CD4-positive, alpha-beta T cell treated with Interleukin-4 for 4 hours (primary cell): ENCODE results near the gene CFAP161.

ENCODE experiments used
- DNase-seq: peaks from one replicate; pipeline ENCODE4 v3.0.0-alpha.2; 2020

The CFAP161 gene, protein sequence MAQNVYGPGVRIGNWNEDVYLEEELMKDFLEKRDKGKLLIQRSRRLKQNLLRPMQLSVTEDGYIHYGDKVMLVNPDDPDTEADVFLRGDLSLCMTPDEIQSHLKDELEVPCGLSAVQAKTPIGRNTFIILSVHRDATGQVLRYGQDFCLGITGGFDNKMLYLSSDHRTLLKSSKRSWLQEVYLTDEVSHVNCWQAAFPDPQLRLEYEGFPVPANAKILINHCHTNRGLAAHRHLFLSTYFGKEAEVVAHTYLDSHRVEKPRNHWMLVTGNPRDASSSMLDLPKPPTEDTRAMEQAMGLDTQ

DNA sequence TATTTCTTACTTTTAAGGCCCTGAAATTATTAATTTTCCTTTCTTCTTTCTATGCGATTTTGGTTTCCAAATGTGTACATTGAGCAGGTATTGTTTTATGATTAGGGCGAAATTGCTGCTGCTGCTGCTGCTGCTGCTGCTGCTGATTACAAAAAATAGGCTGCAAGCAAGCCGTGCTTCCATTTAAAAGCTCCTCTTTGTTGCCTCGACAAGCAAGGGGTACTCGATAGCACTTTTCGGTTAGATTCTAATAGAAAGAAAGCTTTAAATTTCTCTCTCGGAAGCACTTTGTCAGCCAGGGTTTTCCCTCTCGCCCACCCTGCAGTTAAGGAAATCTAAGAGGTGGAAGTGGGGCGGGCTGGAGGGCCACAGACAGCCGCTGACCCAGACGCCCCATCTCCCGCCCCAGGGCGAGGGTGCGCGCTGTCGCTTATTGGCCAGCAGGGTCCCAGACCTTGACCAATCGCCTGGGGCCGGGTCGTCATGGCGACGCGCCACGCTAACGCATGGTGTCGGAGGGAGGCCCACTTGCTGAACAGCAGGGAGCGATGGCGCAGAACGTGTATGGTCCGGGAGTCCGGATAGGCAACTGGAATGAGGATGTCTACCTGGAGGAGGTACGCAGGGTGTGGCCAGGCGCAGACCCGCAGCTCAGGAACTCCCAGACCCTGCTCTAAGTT lies at the start of gene CFAP161:
Gene CFAP161, plus strand, starts transcription at position 489 of the 680 bp plus-strand sequence. Its CDS starts 60 bp downstream, at position 549.
- no peak for DNase-seq

DNA sequence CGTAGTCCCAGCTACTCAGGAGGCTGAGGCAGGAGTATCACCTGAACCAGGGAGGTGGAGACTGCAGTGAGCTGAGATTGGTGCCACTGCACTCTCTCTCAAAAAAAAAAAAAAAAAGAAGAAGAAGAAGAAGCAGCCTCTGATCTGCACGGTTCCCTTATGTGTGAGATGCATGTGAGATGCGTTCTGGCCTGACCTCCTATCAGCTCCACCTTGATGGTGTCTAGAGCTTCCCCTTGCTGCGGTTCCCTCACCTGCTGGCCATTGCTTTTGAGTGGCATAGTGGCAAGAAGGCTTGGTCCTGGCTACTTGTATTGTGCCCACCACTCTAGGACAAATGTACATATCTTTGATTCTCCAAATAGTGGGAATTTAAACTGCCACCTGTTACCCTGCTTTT lies 49.4 kb upstream of the CFAP161 start:
- no peak for DNase-seq

DNA sequence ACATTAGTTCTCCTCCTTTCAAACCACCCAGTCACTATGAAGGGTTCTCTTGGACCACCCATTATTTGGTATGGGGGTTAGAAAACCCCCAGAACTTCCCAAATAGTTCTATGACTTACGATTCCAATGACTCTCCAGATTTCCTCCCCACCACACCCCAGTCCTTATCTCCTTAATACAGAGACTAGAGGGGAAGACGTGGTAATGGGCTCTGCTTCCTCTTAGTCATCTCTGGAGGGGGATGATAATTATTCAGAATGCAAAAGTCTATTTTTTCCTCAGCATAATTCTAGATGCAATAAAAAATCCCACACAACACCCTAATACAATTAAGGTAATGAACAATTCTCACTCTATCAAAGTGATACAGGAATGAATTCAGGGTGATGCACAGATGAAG lies 48.9 kb upstream of the CFAP161 start:
- DNase-seq = no peak

DNA sequence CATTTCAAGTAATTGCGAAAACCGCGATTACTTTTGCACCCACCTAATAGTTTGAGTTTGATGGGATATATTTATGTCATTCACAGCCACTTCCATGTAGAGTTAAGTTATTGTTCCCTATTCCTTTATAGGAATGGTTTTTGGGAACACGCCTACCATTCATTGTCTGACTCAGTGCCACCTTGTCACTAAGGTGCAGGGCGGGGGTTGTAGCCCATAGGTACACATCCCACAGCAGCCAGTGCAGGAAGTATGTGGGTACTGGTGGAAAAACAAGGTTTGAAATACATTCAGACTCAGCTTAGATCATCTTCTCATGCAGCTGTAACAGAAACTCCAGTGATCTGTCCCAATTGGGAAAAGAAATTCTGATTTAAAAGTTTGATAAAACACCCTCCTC lies 48.2 kb upstream of the CFAP161 start:
- no peak for DNase-seq

DNA sequence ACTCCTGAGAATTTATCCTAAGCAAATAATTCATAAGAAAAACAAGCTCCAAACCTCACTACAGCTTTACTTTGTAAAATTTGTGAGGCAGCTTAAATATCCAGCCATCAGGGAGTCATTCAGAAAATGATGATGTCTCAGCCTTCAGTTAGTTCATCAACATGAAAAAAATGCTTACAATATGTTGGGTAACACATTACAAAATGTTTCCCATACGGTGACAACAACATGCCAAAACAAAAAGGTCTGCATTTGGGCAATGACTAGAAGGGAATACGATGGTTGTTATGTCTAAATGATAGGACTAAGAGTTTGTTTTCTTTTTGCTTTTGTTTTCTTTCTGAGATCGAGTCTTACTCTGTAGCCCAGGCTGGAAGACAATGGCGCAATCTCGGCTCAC lies 47.0 kb upstream of the CFAP161 start:
- no peak for DNase-seq

DNA sequence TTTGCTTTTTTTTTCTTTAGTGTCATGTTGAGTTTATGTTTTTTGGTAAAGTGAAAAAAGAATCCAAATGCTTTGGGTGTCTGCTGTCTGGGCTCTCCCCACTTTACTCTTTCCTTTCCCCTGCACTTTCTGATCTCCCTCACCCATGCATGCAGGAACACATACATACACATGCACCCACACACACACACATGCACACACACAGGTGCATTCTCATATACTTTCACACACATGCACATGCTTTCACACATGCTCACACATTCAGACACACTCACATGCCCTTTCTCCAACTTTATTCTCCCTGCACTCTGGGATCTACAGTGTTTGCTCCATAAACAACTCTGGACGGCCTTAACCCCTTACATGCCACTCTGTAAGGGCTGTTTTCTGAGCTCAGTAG lies 46.4 kb upstream of the CFAP161 start:
- no peak for DNase-seq

DNA sequence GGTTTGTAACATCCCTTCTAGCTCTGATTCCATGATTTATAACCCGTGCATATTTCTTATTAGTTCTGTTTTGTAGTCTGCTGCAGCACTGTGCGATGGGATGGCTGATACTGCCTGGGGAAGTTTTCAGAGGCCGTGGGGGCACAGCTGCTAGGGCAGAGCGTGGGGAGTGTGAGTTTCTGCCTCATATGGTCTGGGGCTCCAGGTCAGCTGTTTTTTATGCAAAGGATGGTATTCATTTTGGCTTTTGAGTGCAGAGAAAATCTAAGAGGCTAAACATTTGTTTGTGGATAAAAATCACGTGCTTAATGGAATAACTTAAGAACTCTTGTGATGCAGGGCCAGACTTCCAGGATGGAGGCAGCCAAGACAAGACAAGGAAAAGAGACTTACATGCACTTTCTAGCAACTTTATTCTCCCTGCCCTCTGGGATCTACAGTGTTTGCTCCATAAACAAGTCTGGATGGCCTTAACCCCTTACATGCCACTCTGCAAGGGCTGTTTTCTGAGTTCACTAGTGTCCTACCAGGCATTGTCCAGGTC lies 45.5 kb upstream of the CFAP161 start:
- no peak for DNase-seq

DNA sequence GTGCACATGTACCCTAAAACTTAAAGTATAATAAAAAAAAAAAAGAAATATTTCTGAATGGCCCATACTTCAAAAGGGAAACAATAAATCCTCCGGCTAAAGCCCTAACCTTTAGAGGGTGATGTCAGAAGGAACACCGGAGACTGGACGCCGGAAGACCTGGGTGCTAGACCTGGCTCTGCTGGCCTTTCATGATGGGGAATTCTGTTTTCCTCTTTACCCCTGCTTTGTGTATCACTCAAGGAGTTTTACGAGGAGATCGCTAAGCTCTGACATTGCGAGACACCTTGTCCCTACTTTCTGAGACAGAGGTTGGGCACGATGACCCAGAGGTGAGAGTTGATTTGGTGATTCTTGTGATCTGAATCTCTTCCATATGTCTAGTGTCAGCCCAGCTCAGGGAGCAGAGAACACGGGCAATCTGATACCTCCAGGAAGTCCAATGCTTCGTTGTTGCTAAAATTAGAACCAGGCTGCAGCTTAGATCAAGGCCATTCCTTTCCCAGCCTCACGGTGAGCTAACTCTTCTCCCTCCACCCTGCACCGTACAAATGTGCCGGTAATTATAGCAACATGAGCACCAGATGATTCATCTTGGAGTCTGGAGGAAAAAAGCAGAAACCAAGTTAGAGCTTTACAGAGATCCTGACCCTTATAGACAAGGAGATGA lies 42.0 kb upstream of the CFAP161 start:
- no peak for DNase-seq

DNA sequence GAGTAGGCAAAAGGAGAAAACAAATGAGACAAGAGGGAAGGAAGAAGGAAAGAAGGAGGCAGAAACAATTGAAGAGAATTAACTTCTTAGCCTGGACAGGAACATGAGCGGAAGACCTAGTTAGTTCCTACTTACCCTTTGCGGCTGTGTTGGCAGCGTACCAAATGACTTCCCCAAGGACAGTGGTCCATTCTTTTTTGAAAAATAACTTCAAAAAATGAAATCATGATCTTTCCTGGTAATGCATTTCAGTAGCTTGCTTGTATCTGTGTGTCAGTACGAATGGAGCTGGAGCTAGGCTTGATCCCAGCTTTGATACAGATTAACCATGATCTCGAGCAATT lies 41.5 kb upstream of the CFAP161 start:
- no peak for DNase-seq

DNA sequence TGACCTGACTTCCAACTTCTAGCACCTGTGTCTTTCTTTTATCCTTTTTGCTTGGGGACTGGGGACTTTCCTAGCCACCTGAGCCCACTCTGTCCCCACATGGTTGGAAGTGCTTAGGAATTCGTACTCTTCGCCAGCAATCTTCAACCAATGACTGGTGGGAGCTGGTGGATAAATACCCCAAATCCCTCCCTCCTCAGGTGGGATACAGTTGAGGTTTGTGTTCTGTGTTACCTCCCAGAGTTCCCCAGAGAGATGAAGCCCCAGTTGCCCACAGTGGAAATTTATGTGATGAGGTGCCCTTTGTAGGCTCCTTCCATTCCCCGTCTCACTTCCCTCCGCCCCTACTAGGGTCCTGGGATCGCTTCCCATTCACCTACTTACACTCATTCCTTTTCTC lies 40.1 kb upstream of the CFAP161 start:
- DNase-seq = no peak

DNA sequence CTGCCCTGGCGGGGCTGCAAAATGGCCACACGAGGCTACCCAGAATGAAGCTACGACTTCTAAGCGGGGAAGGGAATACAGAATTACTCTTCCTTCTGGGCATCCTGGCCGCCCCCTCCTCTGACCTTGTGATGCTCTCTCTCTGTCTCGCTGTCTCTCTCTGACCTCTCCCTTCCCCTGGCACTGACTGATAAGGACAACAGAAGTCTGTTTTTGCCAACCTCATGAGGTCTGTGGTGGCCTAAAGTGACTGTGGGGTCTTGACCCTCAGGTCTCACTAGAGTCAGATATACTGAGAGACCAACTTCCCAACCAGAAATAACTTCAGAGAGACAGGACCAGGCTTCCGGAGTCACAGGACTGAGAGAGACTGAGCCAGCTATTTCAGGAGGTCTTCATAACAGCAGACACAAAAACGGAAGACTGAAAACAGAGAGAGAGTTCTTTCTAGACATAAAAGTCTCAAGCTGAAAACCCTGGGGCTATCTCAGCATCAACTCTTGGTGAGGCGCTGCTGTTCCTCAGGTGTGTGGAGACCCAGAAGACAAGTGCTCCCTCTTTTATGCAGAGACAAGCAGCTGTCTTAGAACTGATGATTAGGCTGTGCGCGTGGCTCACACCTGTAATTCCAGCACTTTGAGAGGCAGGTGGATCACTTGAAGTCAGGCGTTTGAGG lies 38.2 kb upstream of the CFAP161 start:
- no peak for DNase-seq

DNA sequence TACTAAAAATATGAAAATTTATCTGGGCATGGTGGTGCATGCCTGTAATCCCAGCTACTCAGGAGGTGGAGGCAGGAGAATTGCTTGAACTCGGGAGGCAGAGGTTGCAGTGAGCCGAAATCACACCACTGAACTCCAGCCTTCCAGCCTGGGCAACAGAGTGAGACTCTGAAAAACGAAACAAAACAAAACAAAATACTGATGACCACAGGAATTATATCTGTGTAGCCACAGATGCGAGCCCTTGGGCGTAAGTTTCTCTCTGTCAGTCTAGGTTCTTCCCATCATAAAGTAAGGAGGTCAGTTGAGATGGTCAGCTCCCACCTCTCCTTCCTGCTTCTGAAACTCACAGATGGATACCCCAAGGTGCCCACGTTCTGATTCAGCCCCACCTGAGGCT lies 37.7 kb upstream of the CFAP161 start:
- no peak for DNase-seq

DNA sequence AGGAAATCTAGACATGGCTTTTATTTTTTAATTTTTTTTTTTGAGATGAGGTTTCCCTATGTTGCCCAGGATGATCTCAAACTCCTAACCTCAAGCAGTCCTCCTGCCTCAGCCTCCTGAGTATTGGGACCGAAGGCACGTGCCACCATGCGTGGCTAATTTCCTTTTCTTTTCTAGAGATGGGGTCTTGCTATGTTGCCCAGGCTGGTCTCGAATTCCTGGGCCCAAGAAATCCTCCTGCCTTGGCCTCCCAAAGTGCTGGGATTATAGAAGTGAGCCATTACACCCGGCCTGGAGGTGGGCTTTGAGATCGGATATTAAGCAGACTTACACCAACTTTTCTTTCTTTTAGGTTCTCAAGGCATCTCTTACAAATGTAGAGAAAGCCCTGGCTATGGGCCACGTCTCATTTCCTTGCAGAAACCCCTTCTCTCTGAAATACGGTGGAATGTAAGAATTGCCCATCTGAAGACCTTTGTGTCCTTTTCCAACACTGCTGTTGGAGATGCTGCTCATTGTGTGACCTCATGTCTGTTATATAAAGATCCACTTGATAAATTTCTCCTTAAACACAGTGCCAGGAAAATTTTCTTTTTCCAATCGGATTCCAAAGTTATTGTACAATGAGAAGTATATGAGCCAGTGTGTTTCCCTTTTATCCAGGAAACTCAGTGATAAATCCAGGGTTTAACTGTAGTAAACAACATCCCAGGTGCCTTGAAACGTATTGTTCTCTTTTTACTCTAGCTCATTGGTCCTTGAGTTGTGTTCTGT lies 36.8 kb upstream of the CFAP161 start:
- no peak for DNase-seq

DNA sequence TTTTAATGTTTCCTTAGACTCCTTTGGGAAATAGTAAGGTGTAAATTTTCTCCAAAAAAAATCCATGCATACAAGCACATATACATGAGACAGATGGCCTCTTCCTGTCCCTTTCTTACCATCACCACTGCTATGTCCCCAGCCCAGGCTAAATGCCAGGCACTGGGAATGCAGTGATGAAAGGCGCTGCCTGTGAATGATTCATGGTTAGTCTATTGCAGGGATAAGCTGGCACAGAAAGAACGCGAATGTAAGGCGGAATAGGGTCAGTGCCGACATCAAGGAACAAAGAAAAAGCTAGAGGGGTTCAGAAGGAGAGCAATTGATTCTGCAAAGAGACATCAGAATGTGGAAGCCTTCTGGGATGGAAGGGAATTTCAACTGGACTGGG lies 36.2 kb upstream of the CFAP161 start:
- no peak for DNase-seq

DNA sequence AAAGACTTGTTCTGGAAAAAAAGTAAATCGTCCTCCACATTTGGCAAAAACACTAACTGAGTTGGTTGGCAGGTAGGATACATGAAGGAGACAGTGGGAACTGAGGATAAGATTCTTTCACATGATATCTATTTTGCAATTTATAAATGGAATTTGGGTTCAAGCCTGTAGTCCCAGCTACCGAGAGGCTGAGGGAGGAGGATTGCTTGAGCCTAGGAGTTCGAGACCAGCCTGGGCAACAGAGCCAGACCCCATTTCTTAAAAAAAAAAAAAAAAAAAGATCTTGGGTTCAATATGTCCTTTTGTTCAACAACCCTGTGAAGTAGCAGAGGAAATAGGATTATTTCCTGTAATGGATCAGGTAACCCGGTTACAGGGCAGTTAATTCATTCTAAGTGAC lies 35.7 kb upstream of the CFAP161 start:
- DNase-seq = no peak

DNA sequence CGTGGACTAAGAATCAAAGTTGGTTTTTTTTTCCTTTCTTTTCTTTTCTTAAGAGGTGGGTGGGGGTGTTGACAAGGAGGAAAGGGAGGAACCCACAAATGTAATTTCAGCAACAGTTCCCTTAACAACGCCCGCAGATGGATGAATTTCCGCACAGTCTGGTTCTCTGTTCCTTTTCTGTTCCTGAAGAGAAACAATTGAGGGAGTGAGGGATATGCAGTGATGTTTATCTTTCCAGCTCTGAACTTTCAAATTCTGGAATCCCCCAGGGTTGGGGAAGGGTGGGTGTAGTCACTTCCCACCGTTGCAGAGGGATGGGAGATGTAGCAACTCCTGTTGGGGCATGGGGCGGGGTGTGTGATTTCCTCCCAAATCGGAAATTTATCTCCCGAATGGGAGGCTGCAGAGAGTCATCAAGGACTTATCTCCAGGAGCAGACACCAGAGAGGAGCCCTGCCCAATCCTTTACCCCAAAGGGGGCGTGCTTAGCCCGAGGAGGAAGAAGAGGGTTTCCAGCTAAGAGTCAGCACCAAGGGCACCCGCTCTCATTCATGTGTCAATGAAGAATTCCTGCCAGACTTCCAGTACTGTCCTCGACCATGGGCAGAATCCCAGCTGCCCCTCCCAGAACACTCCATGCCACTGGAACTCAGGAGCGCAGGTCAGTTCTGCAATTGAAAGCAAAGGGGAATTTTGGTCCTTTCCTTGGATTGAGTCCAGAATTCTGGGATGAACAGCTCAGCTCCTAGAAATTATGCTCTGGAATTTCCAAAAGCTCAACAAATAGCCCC lies 35.0 kb upstream of the CFAP161 start:
- no peak for DNase-seq

DNA sequence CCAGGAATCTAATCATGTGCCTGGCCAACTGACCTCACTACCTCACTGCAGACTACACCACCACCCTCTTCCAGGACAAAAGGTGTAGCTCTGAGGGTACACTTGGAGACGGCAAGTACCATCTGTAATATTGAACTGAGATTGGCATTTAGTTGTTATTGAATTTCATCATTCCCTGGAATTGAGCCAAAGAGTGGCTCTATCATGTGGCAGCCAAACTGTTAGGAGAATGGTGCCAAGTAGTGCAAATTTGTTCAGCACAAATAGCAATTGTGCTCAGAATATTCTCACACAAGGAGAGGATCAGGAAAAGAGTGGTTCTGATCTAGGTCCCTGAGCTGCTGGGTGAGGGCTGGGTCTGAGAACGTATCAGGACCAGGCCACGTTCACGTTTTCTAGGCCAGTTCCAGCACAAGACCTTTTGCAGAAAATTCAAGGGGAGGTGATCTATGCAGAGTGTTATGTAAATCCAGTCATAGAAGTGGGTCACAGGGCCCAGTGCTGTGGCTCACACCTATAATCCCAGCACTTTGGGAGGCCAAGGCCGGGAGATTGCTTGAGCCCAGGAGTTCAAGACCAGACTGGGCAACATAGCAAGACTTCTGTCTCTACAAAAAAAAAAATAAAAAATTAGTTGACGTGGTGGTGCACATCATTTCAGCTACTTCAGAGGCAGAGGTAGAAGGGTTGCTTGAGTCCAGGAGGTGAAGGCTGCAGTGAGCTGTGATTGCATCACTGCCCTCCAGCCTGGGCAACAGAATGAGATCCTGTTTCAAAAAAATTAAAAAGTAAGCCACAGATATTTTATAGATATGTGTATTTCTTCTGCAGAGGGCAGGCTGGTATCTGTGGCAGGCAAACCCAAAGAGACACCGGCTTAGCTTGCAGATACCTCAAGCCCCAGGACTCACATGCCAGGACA lies 31.9 kb upstream of the CFAP161 start:
- DNase-seq = no peak

DNA sequence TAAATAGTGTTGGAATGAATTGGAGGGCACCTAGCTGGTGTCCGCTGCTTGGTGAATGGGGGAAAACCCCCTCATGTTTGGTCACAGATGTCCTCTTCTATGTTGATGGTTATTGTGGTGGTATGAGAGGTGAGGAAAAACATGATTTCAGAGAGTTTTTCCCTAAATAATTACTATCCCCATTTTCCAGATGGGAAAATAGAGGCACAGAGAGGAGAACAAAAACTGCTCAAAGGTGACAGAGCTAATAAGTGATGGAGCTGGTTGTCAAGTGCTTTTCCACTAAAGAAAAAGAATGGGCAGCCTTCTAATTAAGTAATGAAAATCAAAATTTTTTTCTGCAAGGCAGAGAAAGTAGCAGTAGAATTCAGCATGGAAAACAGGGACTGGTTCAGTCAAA lies 30.2 kb upstream of the CFAP161 start:
- DNase-seq = no peak

DNA sequence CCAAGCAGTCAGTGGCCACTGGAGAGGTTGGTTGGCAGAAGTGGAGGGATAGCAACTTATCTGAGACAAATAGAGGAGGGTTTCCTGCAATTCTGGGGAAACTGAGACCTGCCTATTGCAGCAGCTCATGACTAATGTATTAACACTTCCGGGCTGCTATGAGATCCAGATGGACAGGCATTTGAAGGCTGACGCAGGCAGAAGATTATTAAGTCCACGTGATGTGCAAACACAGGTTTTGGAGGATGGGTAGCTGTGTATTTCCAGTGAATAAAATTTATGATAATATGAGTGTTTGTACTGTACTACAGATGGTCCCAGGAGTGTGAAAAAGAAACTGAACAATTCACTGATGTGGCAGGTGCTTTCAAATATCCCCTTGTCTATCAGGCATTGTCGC lies 28.5 kb upstream of the CFAP161 start:
- no peak for DNase-seq

DNA sequence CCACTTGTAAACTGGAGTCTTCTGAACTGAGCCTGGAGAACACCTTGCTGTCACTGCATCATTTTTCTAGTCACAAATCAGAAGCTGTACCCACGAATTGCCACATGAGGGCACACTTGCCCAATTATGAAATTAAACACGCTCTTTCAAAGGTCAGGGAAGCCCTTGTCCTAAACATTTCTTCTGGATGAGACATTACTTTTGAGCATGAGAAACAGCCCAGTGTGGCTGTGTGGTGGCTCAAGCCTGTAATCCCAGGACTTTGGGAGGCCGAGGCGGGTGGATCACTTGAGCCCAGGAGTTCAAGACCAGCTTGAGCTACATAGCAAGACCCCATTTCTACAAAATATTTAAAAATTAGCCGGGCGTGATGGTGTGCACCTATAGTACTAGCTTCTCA lies 27.5 kb upstream of the CFAP161 start:
- DNase-seq = peak; percentile 41

DNA sequence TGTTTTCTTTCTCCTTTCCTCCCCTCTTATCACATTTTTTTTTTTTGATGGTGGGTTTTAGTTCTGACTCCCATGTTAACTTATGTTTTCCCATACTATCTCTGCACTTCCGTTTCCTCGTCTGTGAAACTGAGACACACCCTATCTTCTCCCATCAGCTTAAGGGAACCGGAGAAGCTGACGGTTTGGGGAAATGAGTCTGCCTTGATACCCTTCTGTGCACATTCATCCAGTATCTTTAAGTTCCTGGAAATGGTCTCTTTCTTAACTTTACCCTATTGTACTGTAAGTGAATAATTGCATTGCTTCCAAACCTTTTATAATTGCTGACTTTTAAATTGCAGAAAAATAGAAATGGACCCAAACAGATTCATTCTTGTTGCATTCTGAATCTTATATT lies 26.2 kb upstream of the CFAP161 start:
- no peak for DNase-seq
